Stimulated activated CD4-positive, alpha-beta T cell treated with anti-CD3 and anti-CD28 coated beads, Interleukin-4, amount 100 ng/mL, for 1 hour (primary cell): ENCODE results near the gene STK11.

Experiments
- DNase-seq: peaks from one replicate; pipeline ENCODE4 v3.0.0-alpha.2; 2020

The STK11 gene

GRCh38 chr19:1252221-1252820, 46.7 kb downstream of the STK11 start:
- DNase-seq, result peak; percentile 50

- peak; percentile 69 for DNase-seq
These were observed 47.4 kb downstream of the STK11 start for GRCh38 chr19:1252821-1253513.

- DNase-seq, result no peak
These were observed 48.0 kb downstream of the STK11 start for GRCh38 chr19:1253514-1254080.

- no peak for DNase-seq
These were observed 48.5 kb downstream of the STK11 start for GRCh38 chr19:1254081-1254527.

GRCh38 chr19:1254530-1255185, 49.1 kb downstream of the STK11 start:
- no peak for DNase-seq

GRCh38 chr19:1255186-1256161, 49.9 kb downstream of the STK11 start:
- DNase-seq, result no peak

- no peak for DNase-seq
These were observed 51.3 kb downstream of the STK11 start for GRCh38 chr19:1256646-1257474.

- DNase-seq, result no peak
These were observed 52.0 kb downstream of the STK11 start for GRCh38 chr19:1257475-1258162.

- DNase-seq, result no peak
These were observed 52.5 kb downstream of the STK11 start for GRCh38 chr19:1258163-1258492.

GRCh38 chr19:1258707-1259205, 53.2 kb downstream of the STK11 start:
- DNase-seq, result no peak

GRCh38 chr19:1259206-1259875, 53.8 kb downstream of the STK11 start:
- peak; percentile 64 for DNase-seq

GRCh38 chr19:1259876-1260748, 54.5 kb downstream of the STK11 start:
- peak; percentile 48 for DNase-seq

GRCh38 chr19:1260749-1261537, 55.4 kb downstream of the STK11 start:
- DNase-seq, result peak; percentile 96

- DNase-seq, result no peak
These were observed 55.9 kb downstream of the STK11 start for GRCh38 chr19:1261538-1261797.

- no peak for DNase-seq
These were observed 56.4 kb downstream of the STK11 start for GRCh38 chr19:1261798-1262622.

- no peak for DNase-seq
These were observed 57.1 kb downstream of the STK11 start for GRCh38 chr19:1262623-1263123.

- DNase-seq, result no peak
These were observed 57.6 kb downstream of the STK11 start for GRCh38 chr19:1263188-1263587.
